ENCODE measurements around the gene SOX10. TPM values are rescaled to one million over a fixed set of nuclear protein-coding genes. Genes with fewer than 3 reads are reported as not detected.
"Not testable (repeated sequence)": the region's sequence is repeated elsewhere in the genome, so short reads cannot be mapped to it uniquely, and the experiment has no call there.

SOX10 gene
- total RNA-seq, 1 donor from 2014 or later, result 4.3 TPM

DNA sequence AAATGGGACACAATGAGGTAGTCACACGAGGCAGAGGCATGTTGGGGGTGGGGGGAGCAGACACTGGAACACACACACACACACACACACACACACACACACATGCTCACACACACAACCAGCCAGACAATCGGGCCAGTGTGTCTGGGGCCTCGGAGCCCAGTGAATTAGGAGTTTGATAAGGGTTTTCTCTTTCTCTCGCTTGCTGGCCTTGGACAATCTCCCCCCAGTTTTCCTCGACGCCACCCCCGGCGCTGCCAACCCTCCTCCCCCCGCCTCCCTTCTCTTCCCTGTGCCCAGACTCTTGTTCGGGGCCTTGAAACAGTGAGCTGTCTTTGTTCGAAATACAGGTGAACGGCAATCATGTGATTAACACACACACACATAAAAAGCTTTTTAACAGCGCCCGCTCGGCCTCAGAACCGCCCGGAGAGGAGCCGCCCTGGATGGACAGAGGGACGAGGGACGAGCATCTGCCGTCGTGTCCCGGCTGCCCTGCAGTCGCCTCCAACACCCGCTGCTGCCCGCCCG, 1.5 kb upstream of the SOX10 start:
- no peak for DNase-seq

DNA sequence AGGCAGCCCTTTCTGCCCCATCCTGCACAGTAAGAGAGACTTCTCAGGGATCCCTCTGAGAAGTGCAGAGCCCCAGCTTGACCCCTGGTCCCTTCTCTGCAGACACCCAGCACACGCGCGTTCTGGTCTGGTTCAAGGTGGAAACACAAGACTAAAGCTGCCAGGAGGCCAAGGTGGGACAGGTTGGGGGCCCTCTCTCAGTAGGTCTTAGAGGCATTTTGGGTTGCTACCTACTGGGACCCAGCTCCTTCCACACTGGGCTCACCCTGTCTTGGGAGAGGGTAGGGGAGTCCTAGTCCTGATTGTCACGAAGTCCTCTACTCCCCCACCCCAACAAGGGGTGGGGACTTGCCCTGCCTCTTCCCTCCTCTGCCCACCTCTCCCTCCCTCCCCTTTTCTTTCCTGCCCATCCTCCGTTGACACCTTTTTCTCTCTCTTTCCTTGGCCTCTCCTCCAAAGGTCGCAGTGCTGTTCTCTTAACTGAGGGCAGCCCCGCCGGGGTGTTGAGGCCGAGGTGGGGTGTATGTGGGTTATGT, 763 bp upstream of the SOX10 start:
- no peak for DNase-seq

- no peak for DNase-seq
Measured at GRCh38 chr22:37982938-37983859, 1.2 kb downstream of the SOX10 start.

- no peak for DNase-seq
Measured at GRCh38 chr22:37982151-37982785, 2.1 kb downstream of the SOX10 start.

DNA sequence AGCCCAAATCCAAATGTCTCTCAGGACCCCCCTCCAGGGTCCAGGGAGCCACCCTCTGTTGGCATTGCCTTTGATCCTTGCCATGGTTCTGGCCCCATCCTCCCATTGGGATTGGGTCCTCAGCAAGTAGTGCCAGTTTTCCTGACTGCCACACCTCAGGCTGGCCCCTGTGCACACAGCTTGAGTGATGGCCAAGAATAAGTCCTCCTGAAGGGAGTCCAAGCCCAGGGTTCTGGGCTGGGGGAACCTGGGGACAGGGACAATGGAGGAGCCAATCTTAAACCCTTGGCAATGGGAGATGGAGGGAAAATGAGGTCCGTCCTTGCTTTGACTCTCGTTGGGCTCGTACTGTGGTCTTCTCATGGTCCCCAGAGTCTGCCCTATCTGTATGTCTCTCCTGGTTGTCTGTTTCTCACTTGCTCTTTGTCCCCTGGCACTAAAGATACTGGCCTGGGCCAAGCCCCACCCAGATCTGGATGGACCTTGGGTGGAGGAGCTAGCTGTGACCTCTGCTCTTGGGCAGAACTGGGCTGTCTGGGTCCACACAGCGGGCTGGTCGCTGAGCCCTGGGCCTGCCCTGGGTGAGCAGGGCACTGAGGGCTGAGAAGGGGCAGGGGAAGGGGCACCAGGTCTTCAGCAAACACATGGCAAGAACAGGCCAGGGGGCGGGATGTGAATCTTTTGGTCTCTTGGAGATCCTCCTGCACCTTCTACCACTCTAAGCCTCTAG, 2.9 kb downstream of the SOX10 start:
- DNase-seq, result no peak

DNA sequence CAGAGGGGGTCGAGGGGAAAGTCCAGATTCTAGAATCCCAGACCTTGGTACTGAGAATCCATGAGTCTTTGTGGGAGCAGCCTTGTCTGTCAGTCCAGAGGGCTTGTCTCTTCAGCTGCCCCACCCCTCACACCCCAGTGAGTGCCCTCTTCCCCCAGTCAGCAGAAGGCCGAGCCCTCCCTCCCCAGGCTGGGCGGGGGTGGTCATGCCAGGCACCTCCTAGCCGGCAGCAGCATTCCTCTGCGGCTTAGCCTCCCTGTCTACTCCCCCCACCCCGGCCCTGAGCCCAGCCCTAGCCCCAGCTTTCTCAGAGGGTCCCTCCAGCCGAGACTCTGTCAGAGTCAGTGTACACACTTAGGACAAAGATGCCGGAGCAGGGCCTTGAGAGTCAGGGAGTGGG, 4.6 kb downstream of the SOX10 start:
- no peak for DNase-seq

- no peak for DNase-seq
Measured at GRCh38 chr22:37976547-37976946, 7.8 kb downstream of the SOX10 start.

GRCh38 chr22:37976022-37976421, 8.3 kb downstream of the SOX10 start:
- DNase-seq, result not testable (repeated sequence)

DNA sequence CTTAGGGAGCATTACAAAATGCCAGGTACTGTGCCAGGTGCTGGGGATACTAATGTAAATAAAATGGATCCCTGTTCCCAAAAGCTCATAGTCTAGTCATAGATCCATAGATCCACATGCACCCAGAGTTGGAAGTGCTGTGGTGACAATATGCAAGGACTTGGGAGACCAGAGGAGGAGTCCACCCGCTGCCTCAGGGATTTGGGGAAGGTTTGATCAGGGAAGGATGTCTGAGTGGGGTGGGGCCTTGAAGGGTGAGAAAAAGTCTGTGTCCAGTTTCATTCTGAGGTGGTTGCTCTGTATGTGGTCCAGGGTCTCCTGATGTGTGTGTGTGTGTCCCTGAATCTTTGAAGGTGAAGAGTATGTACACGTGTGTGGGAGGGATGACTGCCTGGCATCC, 9.2 kb downstream of the SOX10 start:
- DNase-seq, result no peak

DNA sequence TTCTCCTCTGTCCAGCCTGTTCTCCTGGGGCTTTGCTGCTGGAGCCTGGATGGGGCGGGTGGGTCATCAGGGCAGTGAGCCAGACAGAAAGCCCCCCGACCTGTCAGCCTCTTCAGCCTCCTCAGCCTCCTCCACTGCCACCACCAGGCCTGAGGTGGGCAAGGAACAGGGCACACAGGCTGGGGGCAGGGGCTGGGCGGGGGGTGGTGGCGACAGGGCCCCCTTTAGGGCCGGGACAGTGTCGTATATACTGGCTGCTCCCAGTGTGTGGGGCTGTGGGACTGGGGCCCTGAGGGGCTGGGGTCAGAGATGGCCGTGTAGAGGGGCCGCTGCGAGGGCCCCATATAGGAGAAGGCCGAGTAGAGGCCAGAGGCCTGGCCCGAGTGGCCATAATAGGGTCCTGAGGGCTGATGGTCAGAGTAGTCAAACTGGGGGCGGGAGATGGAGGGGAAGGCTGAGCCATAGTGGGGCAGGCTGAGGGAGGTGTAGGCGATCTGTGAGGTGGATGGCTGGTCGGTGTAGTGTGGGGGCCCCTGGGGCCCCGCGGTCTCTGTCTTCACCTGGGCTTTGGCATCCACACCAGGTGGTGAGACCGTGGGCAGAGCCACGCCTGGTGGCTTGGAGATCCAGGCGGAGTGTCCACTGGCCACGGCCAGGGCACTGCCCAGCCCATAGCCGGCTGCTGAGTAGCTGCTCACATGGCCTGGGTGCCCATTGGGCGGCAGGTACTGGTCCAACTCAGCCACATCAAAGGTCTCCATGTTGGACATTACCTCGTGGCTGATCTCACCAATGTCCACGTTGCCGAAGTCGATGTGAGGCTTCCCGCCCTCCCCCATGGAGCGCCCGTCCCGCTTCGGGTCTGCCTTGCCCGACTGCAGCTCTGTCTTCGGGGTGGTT, 10.8 kb downstream of the SOX10 start:
- DNase-seq, result no peak

DNA sequence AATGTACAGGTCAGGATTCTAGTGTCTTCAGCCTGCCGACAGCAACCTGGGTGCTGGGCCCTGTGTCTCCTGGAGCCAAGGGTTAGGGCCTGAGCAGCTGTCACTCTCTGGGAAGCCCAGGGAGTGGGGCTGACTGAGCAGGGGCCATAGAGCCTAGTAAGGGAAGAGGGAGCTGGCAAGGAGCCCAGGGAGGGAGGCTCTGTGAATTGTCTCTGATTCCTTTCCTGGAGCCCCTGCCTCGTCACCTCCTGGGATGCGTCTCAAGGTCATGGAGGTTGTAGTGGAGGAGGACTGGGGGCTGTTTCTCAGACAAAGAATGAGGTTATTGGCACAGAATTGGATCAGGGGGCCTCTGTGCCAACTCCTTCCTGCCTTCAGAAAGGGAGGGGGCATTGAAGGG, 11.8 kb downstream of the SOX10 start:
- DNase-seq, result no peak

GRCh38 chr22:37971475-37972434, 12.6 kb downstream of the SOX10 start:
- no peak for DNase-seq

DNA sequence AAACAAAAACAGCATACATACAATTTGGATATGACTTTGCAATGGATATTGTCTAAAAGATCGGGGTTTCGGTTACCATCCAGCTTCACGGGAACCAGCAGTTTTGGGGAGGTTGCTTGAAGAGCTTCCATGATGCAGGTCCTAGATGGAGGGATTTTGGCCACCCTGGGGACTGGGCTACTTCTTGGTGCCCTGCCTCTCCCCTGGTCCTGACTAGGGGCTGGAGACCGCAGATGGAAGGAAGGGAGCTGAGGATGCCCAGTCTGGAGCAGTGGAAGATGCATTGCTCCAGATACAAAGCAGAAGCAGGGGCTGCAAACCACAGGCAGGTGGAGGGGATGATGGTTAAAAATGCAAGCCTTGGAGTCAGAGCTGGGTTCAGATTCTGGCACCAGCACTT, 13.5 kb downstream of the SOX10 start:
- no peak for DNase-seq

DNA sequence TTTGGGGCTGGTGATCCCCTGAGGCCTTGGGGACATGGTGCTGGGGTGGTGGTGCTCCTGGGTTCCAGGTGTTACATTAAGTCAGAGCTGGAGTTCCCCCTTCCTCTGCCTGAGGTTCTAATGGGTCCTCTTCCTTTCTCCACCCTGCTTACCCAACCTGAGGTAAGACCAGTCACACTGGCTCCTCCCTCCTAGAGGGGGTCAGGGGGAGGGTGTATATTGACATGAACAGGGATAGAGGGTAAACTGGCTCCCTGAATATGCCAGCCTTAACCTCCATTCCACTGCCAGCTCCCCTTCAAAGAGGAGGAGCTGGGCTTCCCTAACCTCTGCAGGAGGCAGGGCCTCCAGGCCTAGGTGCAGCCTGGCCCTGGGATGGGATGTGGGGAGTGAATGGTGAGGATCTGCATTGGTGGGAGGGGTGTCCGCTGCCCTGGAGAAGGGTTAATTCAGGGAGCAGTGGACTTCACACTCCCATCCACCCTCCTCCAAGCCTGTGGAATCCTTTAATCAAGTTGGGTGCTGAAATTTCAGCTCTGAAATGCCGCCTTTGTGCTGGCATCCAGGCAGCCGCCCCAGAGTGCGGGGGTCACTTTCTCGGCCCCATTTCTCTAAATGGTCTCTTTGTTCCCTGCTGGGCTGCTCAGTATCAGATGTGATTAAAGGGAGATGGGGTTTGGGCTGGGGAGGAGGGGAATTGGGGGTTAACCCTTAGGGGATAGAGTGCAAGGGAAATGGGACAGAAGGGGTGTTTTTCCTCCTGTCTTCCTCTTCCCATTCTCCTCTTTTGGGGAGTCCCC, 15.7 kb downstream of the SOX10 start:
- DNase-seq, result no peak

- no peak for DNase-seq
Measured at GRCh38 chr22:37967637-37968451, 16.5 kb downstream of the SOX10 start.

- no peak for DNase-seq
Measured at GRCh38 chr22:37967147-37967546, 17.2 kb downstream of the SOX10 start.

GRCh38 chr22:37965940-37966664, 18.3 kb downstream of the SOX10 start:
- no peak for DNase-seq

GRCh38 chr22:37961062-37961461, 23.3 kb downstream of the SOX10 start:
- no peak for DNase-seq
